Stomach (tissue), 4 donors: ENCODE results near the gene TMX4.

ENCODE experiments used
- POLR2AphosphoS5 ChIP-seq, 3 donors: sonication (generic); formaldehyde crosslinking; IDR thresholded peaks; one replicate each; pipeline ENCODE4 v1.6.1; 2016; ENCODE audit warnings: antibody characterized with exemption in 3 of 3
- TF ChIP-seq, protein P1 (sequence below), 7 experiments: fragments of 450-650 bp in 4 of 7; fragments of 200-600 bp in 3 of 7; sonication (generic) in 3 of 7; IDR thresholded peaks; one replicate each; pipeline ENCODE4 v1.5.1; 2016 to 2019; ENCODE audit warnings: antibody characterized with exemption in 7 of 7, control low read depth in 2 of 7, mild to moderate bottlenecking in 1 of 7

DNA sequence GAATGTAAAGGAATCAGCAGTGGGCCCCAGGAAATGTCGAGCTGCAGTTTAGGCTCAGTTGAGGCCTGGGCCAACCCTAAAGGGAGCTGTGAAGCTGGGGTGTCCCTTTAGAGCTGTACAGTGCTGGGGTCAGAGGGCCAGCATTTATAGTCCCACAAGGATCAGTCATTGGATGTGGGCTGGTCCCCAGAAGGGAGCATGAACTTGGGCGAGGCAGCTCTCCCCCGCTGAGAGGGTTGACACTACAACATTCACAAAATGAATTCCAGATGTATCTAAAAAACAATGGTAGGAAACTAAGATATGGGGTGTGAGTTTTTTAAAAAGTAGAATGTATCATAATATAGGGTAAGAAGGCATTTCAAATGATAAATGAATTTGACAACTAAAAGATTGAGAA lies 29.7 kb upstream of the TMX4 start:
- TF ChIP-seq, protein P1, sequence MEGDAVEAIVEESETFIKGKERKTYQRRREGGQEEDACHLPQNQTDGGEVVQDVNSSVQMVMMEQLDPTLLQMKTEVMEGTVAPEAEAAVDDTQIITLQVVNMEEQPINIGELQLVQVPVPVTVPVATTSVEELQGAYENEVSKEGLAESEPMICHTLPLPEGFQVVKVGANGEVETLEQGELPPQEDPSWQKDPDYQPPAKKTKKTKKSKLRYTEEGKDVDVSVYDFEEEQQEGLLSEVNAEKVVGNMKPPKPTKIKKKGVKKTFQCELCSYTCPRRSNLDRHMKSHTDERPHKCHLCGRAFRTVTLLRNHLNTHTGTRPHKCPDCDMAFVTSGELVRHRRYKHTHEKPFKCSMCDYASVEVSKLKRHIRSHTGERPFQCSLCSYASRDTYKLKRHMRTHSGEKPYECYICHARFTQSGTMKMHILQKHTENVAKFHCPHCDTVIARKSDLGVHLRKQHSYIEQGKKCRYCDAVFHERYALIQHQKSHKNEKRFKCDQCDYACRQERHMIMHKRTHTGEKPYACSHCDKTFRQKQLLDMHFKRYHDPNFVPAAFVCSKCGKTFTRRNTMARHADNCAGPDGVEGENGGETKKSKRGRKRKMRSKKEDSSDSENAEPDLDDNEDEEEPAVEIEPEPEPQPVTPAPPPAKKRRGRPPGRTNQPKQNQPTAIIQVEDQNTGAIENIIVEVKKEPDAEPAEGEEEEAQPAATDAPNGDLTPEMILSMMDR (IDR thresholded peaks at IDR 0.05) = no peak
- no peak for TF ChIP-seq POLR2AphosphoS5 (IDR thresholded peaks at IDR 0.05)
